HepG2 (cell line): ENCODE results near the gene RBM27. TPM values are rescaled to one million over a fixed set of nuclear protein-coding genes. Genes with fewer than 3 reads are reported as not detected.

Experiments used
- BRCA1 ChIP-seq: sonication (generic); formaldehyde crosslinking; IDR thresholded peaks from 2 replicates; pipeline ENCODE4 v1.4.0; 2020; ENCODE audit warnings: missing genetic modification reagents
- CENPT ChIP-seq: sonication (generic); formaldehyde crosslinking; IDR thresholded peaks from 2 replicates; pipeline ENCODE4 v1.8.0; 2022; ENCODE audit warnings: low read depth, mild to moderate bottlenecking, moderate library complexity, missing genetic modification reagents
- CREB1 ChIP-seq, 2 experiments: fragments of 450-650 bp in 1 of 2; IDR thresholded peaks; 2 replicates each; pipeline ENCODE4 v1.6.1; 2016 to 2017; ENCODE audit warnings: control low read depth in 1 of 2, mild to moderate bottlenecking in 1 of 2, missing compliant biosample characterization in 1 of 2, missing genetic modification characterization in 1 of 2
- CREB3 ChIP-seq: sonication (generic); formaldehyde crosslinking; IDR thresholded peaks from 2 replicates; pipeline ENCODE4 v1.5.0; 2020; ENCODE audit warnings: missing genetic modification reagents
- FOXO4 ChIP-seq: sonication (generic); formaldehyde crosslinking; conservative IDR thresholded peaks from 2 replicates; pipeline ENCODE4 v1.8.1; 2023; ENCODE audit warnings: missing genetic modification reagents
- GPBP1L1 ChIP-seq: sonication (generic); formaldehyde crosslinking; IDR thresholded peaks from 2 replicates; pipeline ENCODE4 v1.5.0; 2020; ENCODE audit warnings: mild to moderate bottlenecking, missing genetic modification reagents
- JUNB ChIP-seq: sonication (generic); formaldehyde crosslinking; IDR thresholded peaks from 2 replicates; pipeline ENCODE4 v1.8.0; 2022; ENCODE audit warnings: missing genetic modification reagents, mild to moderate bottlenecking, borderline replicate concordance
- NR1H2 ChIP-seq: sonication (generic); formaldehyde crosslinking; IDR thresholded peaks from 2 replicates; pipeline ENCODE4 v1.8.1; 2022; ENCODE audit warnings: low read depth, missing genetic modification reagents, borderline replicate concordance
- PATZ1 ChIP-seq: sonication (generic); formaldehyde crosslinking; IDR thresholded peaks from 2 replicates; pipeline ENCODE4 v1.4.0; 2020; ENCODE audit warnings: missing genetic modification reagents
- RORA ChIP-seq: sonication (generic); formaldehyde crosslinking; IDR thresholded peaks from 2 replicates; pipeline ENCODE4 v1.5.0; 2020; ENCODE audit warnings: mild to moderate bottlenecking, missing genetic modification reagents, moderate library complexity
- SRF ChIP-seq: IDR thresholded peaks from 2 replicates; pipeline ENCODE4 v1.6.1; 2011; ENCODE audit warnings: mild to moderate bottlenecking, low read depth, low read length, moderate library complexity
- ZBTB37 ChIP-seq: sonication (generic); formaldehyde crosslinking; IDR thresholded peaks from 2 replicates; pipeline ENCODE4 v1.4.0; 2020; ENCODE audit warnings: mild to moderate bottlenecking, missing genetic modification reagents
- ZBTB44 ChIP-seq: sonication (generic); formaldehyde crosslinking; IDR thresholded peaks from 2 replicates; pipeline ENCODE4 v1.4.0; 2020; ENCODE audit warnings: missing genetic modification reagents
- ZNF350 ChIP-seq: sonication (generic); formaldehyde crosslinking; IDR thresholded peaks from 2 replicates; pipeline ENCODE4 v1.4.0; 2020; ENCODE audit warnings: mild to moderate bottlenecking, low read depth, missing genetic modification reagents, borderline replicate concordance
- ZNF414 ChIP-seq: sonication (generic); formaldehyde crosslinking; IDR thresholded peaks from 2 replicates; pipeline ENCODE4 v1.5.0; 2020; ENCODE audit warnings: missing genetic modification reagents
- ZNF564 ChIP-seq: sonication (generic); formaldehyde crosslinking; IDR thresholded peaks from 2 replicates; pipeline ENCODE4 v1.8.1; 2023; ENCODE audit warnings: mild to moderate bottlenecking, missing genetic modification reagents
- polyA plus RNA-seq, 8 experiments: library from polyadenylated mRNA; depleted of rRNA in 3 of 8; stranded (reverse) in 7 of 8; unstranded in 1 of 8; fragments of >200 nt; fragmentation: Illumina TruSeq in 4 of 8; extraction: Trizol in 4 of 8; gene quantifications; 2 replicates each; pipeline versions ENCODE4 v1.2.1 to v1.2.3, GENCODE V29; 2011 to 2016; ENCODE audit warnings: low read depth in 4 of 8, missing spikeins in 1 of 8, mixed read lengths in 1 of 8; ENCODE audit not compliant: insufficient read depth in 1 of 8
- total RNA-seq, 5 experiments: library from RNA; depleted of rRNA; stranded (reverse); fragments of >200 nt; fragmentation: Illumina TruSeq; extraction: Trizol; gene quantifications; 2 replicates each; pipeline ENCODE4 v1.2.3, GENCODE V29; 2016; ENCODE audit warnings: low read depth in 1 of 5

The RBM27 gene
- total and polyA plus RNA-seq, 2 of the 13 experiments (the other 11 are each of a cell fraction or from before 2014, with no cell fraction given) = 12.9 to 23.4 TPM

- TF ChIP-seq PATZ1 (CRISPR knock-in tag) (no peak; the same call in none of the 2 replicates), NR1H2 (CRISPR knock-in tag) (no peak), ZBTB44 (CRISPR knock-in tag) (no peak), ZBTB37 (CRISPR knock-in tag) (peak; percentile 31; the same call in 1 of the 2 replicates), ZNF564 (CRISPR knock-in tag) (no peak; the same call in 1 of the 2 replicates), GPBP1L1 (no peak), JUNB (no peak), CREB1 (IDR thresholded peaks at IDR 0.05) (peak; percentile 73), CREB1 (CRISPR knock-in tag; IDR thresholded peaks at IDR 0.05) (peak; percentile 87), ZNF414 (CRISPR knock-in tag) (peak; percentile 82), CREB3 (CRISPR knock-in tag) (no peak), RORA (CRISPR knock-in tag) (no peak), SRF (no peak), BRCA1 (CRISPR knock-in tag) (no peak), CENPT (CRISPR knock-in tag) (no peak), FOXO4 (CRISPR knock-in tag) (no peak), ZNF350 (peak; percentile 69; the same call in 1 of the 2 replicates)
These were observed at the start of gene RBM27 (continued) for GRCh38 chr5:146203011-146203871.
